HEK293T (cell line): ENCODE measurements around the gene PTPRE.

Experiments
- CTCF ChIA-PET: fragments of 350-600 bp; formaldehyde crosslinking; extraction: SDS; loops from one replicate; lab custom pipeline; 2021; ENCODE audit warnings: antibody characterized with exemption, inconsistent platforms; lab: Yijun Ruan, JAX
- POLR2A ChIA-PET: fragments of 350-600 bp; formaldehyde crosslinking; extraction: SDS; loops from one replicate; lab custom pipeline; 2020; ENCODE audit warnings: antibody characterized with exemption, inconsistent platforms; lab: Yijun Ruan, JAX
- DNase-seq: peaks from one replicate; pipeline ENCODE4 v3.0.0; 2012; ENCODE audit warnings: mixed read lengths; ENCODE audit errors: extremely low spot score
- ARNT ChIP-seq: fragments of 450-650 bp; IDR thresholded peaks from 2 replicates; pipeline ENCODE4 v1.6.1; 2017; ENCODE audit warnings: mild to moderate bottlenecking
- BHLHE40 ChIP-seq: fragments of 450-650 bp; IDR thresholded peaks from 2 replicates; pipeline ENCODE4 v1.6.1; 2016; ENCODE audit warnings: mild to moderate bottlenecking, moderate library complexity, borderline replicate concordance
- CTBP1 ChIP-seq: fragments of 450-650 bp; IDR thresholded peaks from 2 replicates; pipeline ENCODE4 v1.6.1; 2016; ENCODE audit warnings: borderline replicate concordance
- ELF4 ChIP-seq: fragments of 450-650 bp; IDR thresholded peaks from 2 replicates; pipeline ENCODE4 v1.6.1; 2017; ENCODE audit warnings: antibody characterized with exemption
- FOXA1 ChIP-seq: fragments of 450-650 bp; IDR thresholded peaks from 2 replicates; pipeline ENCODE4 v1.6.1; 2016; ENCODE audit warnings: mild to moderate bottlenecking
- FOXK2 ChIP-seq: fragments of 450-650 bp; IDR thresholded peaks from 2 replicates; pipeline ENCODE4 v1.6.1; 2016; ENCODE audit warnings: mild to moderate bottlenecking
- FOXM1 ChIP-seq: fragments of 450-650 bp; IDR thresholded peaks from 2 replicates; pipeline ENCODE4 v1.6.1; 2017; ENCODE audit warnings: mild to moderate bottlenecking, borderline replicate concordance
- HDGF ChIP-seq: fragments of 450-650 bp; IDR thresholded peaks from 2 replicates; pipeline ENCODE4 v1.6.1; 2017; ENCODE audit warnings: antibody characterized with exemption, borderline replicate concordance
- L3MBTL2 ChIP-seq: fragments of 450-650 bp; conservative IDR thresholded peaks from 2 replicates; pipeline ENCODE4 v1.6.1; 2016; ENCODE audit warnings: mild to moderate bottlenecking
- LEF1 ChIP-seq: fragments of 450-650 bp; IDR thresholded peaks from 2 replicates; pipeline ENCODE4 v1.6.1; 2017; ENCODE audit warnings: mild to moderate bottlenecking, borderline replicate concordance
- NFRKB ChIP-seq: fragments of 450-650 bp; IDR thresholded peaks from 2 replicates; pipeline ENCODE4 v1.6.1; 2016; ENCODE audit warnings: mild to moderate bottlenecking, moderate library complexity
- PKNOX1 ChIP-seq: fragments of 450-650 bp; IDR thresholded peaks from 2 replicates; pipeline ENCODE4 v1.6.1; 2016
- SP1 ChIP-seq: fragments of 450-650 bp; IDR thresholded peaks from 2 replicates; pipeline ENCODE4 v1.6.1; 2017
- SUZ12 ChIP-seq: fragments of 450-650 bp; IDR thresholded peaks from 2 replicates; pipeline ENCODE4 v1.6.1; 2016; ENCODE audit warnings: mild to moderate bottlenecking
- TARDBP ChIP-seq: fragments of 450-650 bp; IDR thresholded peaks from 2 replicates; pipeline ENCODE4 v1.6.1; 2016
- ZNF384 ChIP-seq: fragments of 450-650 bp; IDR thresholded peaks from 2 replicates; pipeline ENCODE4 v1.6.1; 2016

The PTPRE gene

GRCh38 chr10:127992376-127992775, 85.5 kb downstream of the PTPRE start:
- DNase-seq = no peak
- ChIA-PET POLR2A (no interaction called here), CTCF (interaction anchor here (0.6 kb wide), 1 partner anchor 246 kb away, joined by 3 read pairs; no protein-coding TSS in a partner anchor)
- no peak for TF ChIP-seq NFRKB
- TF ChIP-seq TARDBP = no peak
- no peak for TF ChIP-seq PKNOX1
- TF ChIP-seq FOXK2 = no peak
- no peak for TF ChIP-seq HDGF
- TF ChIP-seq ZNF384 = no peak
- TF ChIP-seq L3MBTL2 = no peak
- no peak for TF ChIP-seq ARNT
- TF ChIP-seq ELF4 = no peak
- TF ChIP-seq FOXM1 = no peak
- no peak for TF ChIP-seq SUZ12
- TF ChIP-seq LEF1 = no peak
- no peak for TF ChIP-seq CTBP1
- TF ChIP-seq FOXA1 = no peak
- no peak for TF ChIP-seq BHLHE40
- no peak for TF ChIP-seq SP1

GRCh38 chr10:127993056-127993690, 86.3 kb downstream of the PTPRE start:
- CTCF ChIA-PET = no interaction called here
- POLR2A ChIA-PET = no interaction called here
- no peak for DNase-seq
- TF ChIP-seq HDGF = no peak
- no peak for TF ChIP-seq FOXA1
- no peak for TF ChIP-seq ZNF384

GRCh38 chr10:127995939-127996338, 89.0 kb downstream of the PTPRE start:
- DNase-seq = no peak
- TF ChIP-seq SUZ12 (no peak), FOXA1 (no peak), ZNF384 (no peak), NFRKB (no peak), FOXM1 (no peak), ELF4 (no peak), FOXK2 (no peak), CTBP1 (no peak)
- CTCF ChIA-PET = no interaction called here
- POLR2A ChIA-PET = no interaction called here

- TF ChIP-seq BHLHE40 (no peak), SP1 (no peak), PKNOX1 (no peak), FOXK2 (no peak), FOXM1 (no peak)
- POLR2A ChIA-PET = no interaction called here
- CTCF ChIA-PET = no interaction called here
- no peak for DNase-seq
Observed at GRCh38 chr10:127996586-127996985, 89.7 kb downstream of the PTPRE start.

- CTCF ChIA-PET = no interaction called here
- TF ChIP-seq SP1 (no peak), LEF1 (no peak), FOXM1 (no peak), PKNOX1 (no peak), L3MBTL2 (no peak), ARNT (no peak), ELF4 (no peak), FOXK2 (no peak), TARDBP (no peak), CTBP1 (no peak), FOXA1 (no peak), ZNF384 (no peak), HDGF (no peak), SUZ12 (no peak), NFRKB (no peak), BHLHE40 (no peak)
- no peak for DNase-seq
- POLR2A ChIA-PET = no interaction called here
Observed at GRCh38 chr10:127997271-127997670, 90.4 kb downstream of the PTPRE start.

GRCh38 chr10:127997937-127998336, 91.0 kb downstream of the PTPRE start:
- ChIA-PET CTCF (no interaction called here), POLR2A (no interaction called here)
- TF ChIP-seq ARNT (no peak), LEF1 (no peak), FOXA1 (no peak), FOXK2 (no peak), SUZ12 (no peak), TARDBP (no peak), SP1 (no peak), L3MBTL2 (no peak), BHLHE40 (no peak), HDGF (no peak), ZNF384 (no peak), FOXM1 (no peak), NFRKB (no peak), PKNOX1 (no peak), ELF4 (no peak), CTBP1 (no peak)
- DNase-seq = no peak
